Stimulated activated CD4-positive, alpha-beta T cell treated with anti-CD3 and anti-CD28 coated beads, Interleukin-2, amount 100 ng/mL, for 48 hours (primary cell): ENCODE data around the gene FGF12.

ENCODE experiments used
- DNase-seq, 2 donors: peaks; one replicate each; pipeline ENCODE4 v3.0.0-alpha.2; 2020

The FGF12 gene

GRCh38 chr3:192409201-192409837 lies 318.0 kb downstream of the FGF12 start:
- no peak for DNase-seq

- DNase-seq: no peak
These were observed 318.6 kb downstream of the FGF12 start for GRCh38 chr3:192408647-192409200.

GRCh38 chr3:192408007-192408646 lies 319.2 kb downstream of the FGF12 start:
- DNase-seq: no peak

GRCh38 chr3:192399767-192400166 lies 327.6 kb downstream of the FGF12 start:
- no peak for DNase-seq

- no peak for DNase-seq
These were observed 330.3 kb downstream of the FGF12 start for GRCh38 chr3:192397012-192397411.

GRCh38 chr3:192395506-192395905 lies 331.8 kb downstream of the FGF12 start:
- DNase-seq: no peak

GRCh38 chr3:192392986-192393385 lies 334.4 kb downstream of the FGF12 start:
- no peak for DNase-seq

GRCh38 chr3:192382861-192383260 lies 344.5 kb downstream of the FGF12 start:
- DNase-seq: no peak

GRCh38 chr3:192373586-192373985 lies 353.8 kb downstream of the FGF12 start:
- DNase-seq: no peak

GRCh38 chr3:192373032-192373431 lies 354.3 kb downstream of the FGF12 start:
- DNase-seq: no peak

GRCh38 chr3:192372616-192373015 lies 354.7 kb downstream of the FGF12 start:
- no peak for DNase-seq

- DNase-seq: no peak
These were observed 355.4 kb downstream of the FGF12 start for GRCh38 chr3:192371870-192372400.

GRCh38 chr3:192367616-192368015 lies 359.7 kb downstream of the FGF12 start:
- no peak for DNase-seq

GRCh38 chr3:192366916-192367315 lies 360.4 kb downstream of the FGF12 start:
- no peak for DNase-seq

GRCh38 chr3:192365571-192365970 lies 361.8 kb downstream of the FGF12 start:
- DNase-seq: no peak

GRCh38 chr3:192364316-192364715 lies 363.0 kb downstream of the FGF12 start:
- no peak for DNase-seq

- DNase-seq: no peak
These were observed 372.7 kb downstream of the FGF12 start for GRCh38 chr3:192354687-192355086.

GRCh38 chr3:192352142-192352541 lies 375.2 kb downstream of the FGF12 start:
- no peak for DNase-seq

GRCh38 chr3:192351441-192351840 lies 375.9 kb downstream of the FGF12 start:
- no peak for DNase-seq

- DNase-seq: no peak
These were observed 387.3 kb downstream of the FGF12 start for GRCh38 chr3:192340031-192340430.

- DNase-seq: no peak
These were observed 388.1 kb downstream of the FGF12 start for GRCh38 chr3:192339214-192339613.

- no peak for DNase-seq
These were observed 391.1 kb downstream of the FGF12 start for GRCh38 chr3:192336286-192336685.

- DNase-seq: no peak
These were observed 394.7 kb downstream of the FGF12 start for GRCh38 chr3:192332386-192333291.
